ENCODE measurements around the gene MCF2L.

MCF2L gene, protein sequence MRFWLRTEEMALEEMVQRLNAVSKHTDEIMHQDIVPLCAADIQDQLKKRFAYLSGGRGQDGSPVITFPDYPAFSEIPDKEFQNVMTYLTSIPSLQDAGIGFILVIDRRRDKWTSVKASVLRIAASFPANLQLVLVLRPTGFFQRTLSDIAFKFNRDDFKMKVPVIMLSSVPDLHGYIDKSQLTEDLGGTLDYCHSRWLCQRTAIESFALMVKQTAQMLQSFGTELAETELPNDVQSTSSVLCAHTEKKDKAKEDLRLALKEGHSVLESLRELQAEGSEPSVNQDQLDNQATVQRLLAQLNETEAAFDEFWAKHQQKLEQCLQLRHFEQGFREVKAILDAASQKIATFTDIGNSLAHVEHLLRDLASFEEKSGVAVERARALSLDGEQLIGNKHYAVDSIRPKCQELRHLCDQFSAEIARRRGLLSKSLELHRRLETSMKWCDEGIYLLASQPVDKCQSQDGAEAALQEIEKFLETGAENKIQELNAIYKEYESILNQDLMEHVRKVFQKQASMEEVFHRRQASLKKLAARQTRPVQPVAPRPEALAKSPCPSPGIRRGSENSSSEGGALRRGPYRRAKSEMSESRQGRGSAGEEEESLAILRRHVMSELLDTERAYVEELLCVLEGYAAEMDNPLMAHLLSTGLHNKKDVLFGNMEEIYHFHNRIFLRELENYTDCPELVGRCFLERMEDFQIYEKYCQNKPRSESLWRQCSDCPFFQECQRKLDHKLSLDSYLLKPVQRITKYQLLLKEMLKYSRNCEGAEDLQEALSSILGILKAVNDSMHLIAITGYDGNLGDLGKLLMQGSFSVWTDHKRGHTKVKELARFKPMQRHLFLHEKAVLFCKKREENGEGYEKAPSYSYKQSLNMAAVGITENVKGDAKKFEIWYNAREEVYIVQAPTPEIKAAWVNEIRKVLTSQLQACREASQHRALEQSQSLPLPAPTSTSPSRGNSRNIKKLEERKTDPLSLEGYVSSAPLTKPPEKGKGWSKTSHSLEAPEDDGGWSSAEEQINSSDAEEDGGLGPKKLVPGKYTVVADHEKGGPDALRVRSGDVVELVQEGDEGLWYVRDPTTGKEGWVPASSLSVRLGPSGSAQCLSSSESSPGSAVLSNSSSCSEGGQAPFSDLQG

DNA sequence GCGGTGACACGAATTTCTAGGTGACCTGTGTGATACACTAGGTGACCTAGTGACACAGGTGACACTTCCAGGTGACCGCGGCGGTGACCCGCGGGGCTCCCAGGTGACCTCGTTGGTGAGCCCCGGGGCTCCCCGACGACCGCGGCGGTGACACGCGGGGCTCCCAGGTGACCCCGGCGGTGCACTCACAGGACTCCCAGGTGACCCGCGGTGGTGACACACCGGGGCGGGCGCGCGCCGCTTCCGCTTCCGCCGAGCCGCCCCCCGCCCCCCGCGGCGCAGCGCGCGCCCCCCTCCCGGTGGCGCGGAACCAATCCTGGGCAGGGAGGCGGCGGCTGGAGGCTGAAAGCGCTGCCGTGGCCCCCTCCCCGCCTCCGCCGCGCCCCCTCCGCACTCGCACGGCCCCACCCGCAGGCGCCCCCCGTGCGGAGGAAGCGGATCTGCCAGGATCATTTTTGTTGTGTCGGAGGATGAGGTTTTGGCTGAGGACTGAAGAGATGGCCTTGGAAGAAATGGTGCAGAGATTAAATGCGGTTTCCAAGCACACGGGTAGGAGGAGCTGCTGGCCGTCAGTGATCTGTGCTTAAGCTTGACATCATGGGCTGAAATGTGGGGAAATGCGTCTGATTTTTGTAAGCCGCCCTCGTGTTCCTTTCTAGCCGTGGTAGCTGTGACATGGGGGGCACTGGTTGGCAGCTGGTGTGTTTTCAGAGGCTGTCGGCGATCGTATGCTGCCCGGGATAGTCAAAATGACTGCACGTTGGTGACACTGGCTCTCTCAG lies at the start of gene MCF2L:
Gene MCF2L (plus strand): TSS at position 305 of the 782 bp plus-strand sequence. CDS start 166 bp downstream, at position 471.
- H3K4me3 ChIP-seq (ENCODE audit: low read depth, low read length), result peak within 1 kb of the TSS; percentile 60
- no peak for DNase-seq (ENCODE audit: low read depth)

DNA sequence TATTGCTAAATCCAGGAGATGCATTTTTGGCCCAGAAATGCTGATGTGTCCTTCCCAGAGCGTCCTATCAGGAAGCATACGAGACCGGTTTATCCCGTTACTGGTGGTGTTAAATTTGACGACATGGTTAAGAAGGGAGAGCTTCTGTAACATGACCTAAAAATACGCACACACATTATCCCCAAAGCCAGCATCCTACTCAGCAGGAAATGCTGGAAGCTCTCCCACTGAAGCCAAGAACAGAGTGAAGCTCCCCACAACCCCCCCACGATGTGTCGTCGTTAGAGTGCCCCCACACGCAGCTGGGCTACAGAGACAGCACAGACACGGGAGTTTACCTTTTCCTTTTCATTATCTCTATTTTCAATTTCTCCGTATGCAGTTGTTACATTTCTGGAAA lies 45.1 kb upstream of the MCF2L start:
- TF ChIP-seq, protein P1, sequence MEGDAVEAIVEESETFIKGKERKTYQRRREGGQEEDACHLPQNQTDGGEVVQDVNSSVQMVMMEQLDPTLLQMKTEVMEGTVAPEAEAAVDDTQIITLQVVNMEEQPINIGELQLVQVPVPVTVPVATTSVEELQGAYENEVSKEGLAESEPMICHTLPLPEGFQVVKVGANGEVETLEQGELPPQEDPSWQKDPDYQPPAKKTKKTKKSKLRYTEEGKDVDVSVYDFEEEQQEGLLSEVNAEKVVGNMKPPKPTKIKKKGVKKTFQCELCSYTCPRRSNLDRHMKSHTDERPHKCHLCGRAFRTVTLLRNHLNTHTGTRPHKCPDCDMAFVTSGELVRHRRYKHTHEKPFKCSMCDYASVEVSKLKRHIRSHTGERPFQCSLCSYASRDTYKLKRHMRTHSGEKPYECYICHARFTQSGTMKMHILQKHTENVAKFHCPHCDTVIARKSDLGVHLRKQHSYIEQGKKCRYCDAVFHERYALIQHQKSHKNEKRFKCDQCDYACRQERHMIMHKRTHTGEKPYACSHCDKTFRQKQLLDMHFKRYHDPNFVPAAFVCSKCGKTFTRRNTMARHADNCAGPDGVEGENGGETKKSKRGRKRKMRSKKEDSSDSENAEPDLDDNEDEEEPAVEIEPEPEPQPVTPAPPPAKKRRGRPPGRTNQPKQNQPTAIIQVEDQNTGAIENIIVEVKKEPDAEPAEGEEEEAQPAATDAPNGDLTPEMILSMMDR (IDR thresholded peaks at IDR 0.05; ENCODE audit: low read depth, low read length, missing control alignments), result no peak
- DNase-seq (ENCODE audit: low read depth), result no peak
- no peak overlapping the region for H3K4me3 ChIP-seq (ENCODE audit: low read depth, low read length)

More for the DNA sequence above, at the start of gene MCF2L:
- TF ChIP-seq, protein P1 (IDR thresholded peaks at IDR 0.05; ENCODE audit: low read depth, low read length, missing control alignments), result no peak

DNA sequence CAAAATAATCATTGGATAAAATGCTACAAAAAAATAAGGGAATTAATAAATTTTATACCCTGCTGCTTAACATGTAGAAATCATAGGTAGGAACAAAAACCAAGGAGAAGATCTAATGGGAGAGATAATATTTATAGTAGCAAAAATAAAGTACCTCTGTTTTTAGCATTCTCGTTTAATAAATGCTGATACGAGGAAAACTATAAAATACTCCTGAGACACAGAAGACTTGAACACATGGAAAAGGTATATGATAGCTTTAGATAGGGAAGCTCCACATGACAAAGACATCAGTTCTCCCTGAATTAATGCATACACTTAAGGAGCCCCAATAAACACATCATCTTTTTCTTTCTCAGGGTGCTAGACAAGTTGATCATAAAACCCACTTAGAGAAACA lies 44.6 kb upstream of the MCF2L start:
- no peak for DNase-seq (ENCODE audit: low read depth)
- H3K4me3 ChIP-seq (ENCODE audit: low read depth, low read length), result no peak overlapping the region
- TF ChIP-seq, protein P1 (IDR thresholded peaks at IDR 0.05; ENCODE audit: low read depth, low read length, missing control alignments), result no peak

DNA sequence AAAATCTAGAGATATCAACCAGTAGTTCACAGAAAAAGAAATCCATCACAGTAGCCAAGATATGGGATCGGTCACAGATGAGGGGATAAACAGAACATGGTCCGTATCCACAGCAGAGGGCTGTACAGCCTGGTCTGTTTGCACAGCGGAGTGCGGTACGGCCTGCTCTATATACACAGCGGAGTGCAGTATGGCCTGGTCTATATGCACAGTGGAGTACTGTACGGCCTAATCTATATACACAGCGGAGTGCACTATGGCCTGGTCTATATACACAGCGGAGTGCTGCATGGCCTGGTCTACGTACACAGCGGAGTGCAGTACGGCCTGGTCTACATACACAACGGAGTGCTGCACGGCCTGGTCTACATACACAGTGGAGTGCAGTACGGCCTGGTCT lies 43.0 kb upstream of the MCF2L start:
- TF ChIP-seq, protein P1 (IDR thresholded peaks at IDR 0.05; ENCODE audit: low read depth, low read length, missing control alignments), result no peak
- no peak for DNase-seq (ENCODE audit: low read depth)
- no peak overlapping the region for H3K4me3 ChIP-seq (ENCODE audit: low read depth, low read length)

DNA sequence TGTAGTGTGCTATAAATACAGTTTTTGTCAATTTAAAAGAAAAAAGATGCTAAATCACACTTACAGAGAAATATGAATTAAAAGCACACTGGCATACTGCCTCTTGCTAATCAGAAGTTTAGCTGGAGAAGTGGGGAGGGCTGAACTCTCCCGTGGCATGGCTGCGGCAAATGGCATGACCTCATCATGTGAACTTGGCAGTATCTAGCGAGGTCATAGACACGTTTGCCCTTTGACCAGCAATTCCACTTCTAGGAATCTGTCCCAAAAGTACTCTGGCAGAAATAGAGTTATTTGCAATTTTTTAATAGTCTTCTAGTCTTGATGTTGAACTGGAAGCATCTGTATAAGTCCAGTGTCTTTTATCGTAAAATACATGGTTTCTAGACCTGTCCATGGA lies 42.0 kb upstream of the MCF2L start:
- no peak for DNase-seq (ENCODE audit: low read depth)
- TF ChIP-seq, protein P1 (IDR thresholded peaks at IDR 0.05; ENCODE audit: low read depth, low read length, missing control alignments), result no peak
- H3K4me3 ChIP-seq (ENCODE audit: low read depth, low read length), result no peak overlapping the region

Data from GM12864 (cell line).